DOHH2 (cell line): ENCODE measurements around the gene BTLA.

ENCODE experiments used
- H3F3A ChIP-seq: fragments of 200-600 bp; sonication (generic), shearing (Covaris generic); 2 replicates; pipeline ENCODE4 v1.6.0; 2016; ENCODE audit warnings: antibody characterized with exemption, mild to moderate bottlenecking; ENCODE audit not compliant: control insufficient read depth, insufficient read depth
- H3K27ac ChIP-seq: fragments of 200-600 bp; sonication (generic); 2 replicates; pipeline ENCODE4 v1.5.1; 2014; ENCODE audit warnings: low read depth, mild to moderate bottlenecking, low read length, moderate library complexity
- H3K27me3 ChIP-seq: fragments of 200-600 bp; sonication (generic); 2 replicates; pipeline ENCODE4 v1.6.1; 2014; ENCODE audit warnings: mild to moderate bottlenecking, low read length, mixed read lengths; ENCODE audit not compliant: control insufficient read depth
- H3K36me3 ChIP-seq: fragments of 200-600 bp; sonication (generic); 2 replicates; pipeline ENCODE4 v1.6.1; 2014; ENCODE audit warnings: mild to moderate bottlenecking, low read length, moderate library complexity, mixed read lengths; ENCODE audit not compliant: control insufficient read depth
- H3K4me1 ChIP-seq: fragments of 200-600 bp; sonication (generic); 2 replicates; pipeline ENCODE4 v1.6.1; 2014; ENCODE audit warnings: mild to moderate bottlenecking, low read length, mixed read lengths; ENCODE audit not compliant: control insufficient read depth
- H3K4me2 ChIP-seq: fragments of 200-600 bp; sonication (generic); 2 replicates; pipeline ENCODE4 v1.6.0; 2014; ENCODE audit warnings: mild to moderate bottlenecking, low read length, moderate library complexity
- H3K4me3 ChIP-seq: fragments of 200-600 bp; sonication (generic); 2 replicates; pipeline ENCODE4 v1.5.1; 2014; ENCODE audit warnings: mild to moderate bottlenecking, low read length, mixed read lengths
- H3K79me2 ChIP-seq: fragments of 200-600 bp; sonication (generic); 2 replicates; pipeline ENCODE4 v1.6.1; 2014; ENCODE audit warnings: mild to moderate bottlenecking, low read length, mixed read lengths; ENCODE audit not compliant: control insufficient read depth
- H3K9me2 ChIP-seq: fragments of 200-600 bp; sonication (generic); replicated peaks from 2 replicates; pipeline ENCODE4 v1.6.1; 2014; ENCODE audit warnings: mild to moderate bottlenecking, low read length, mixed read lengths; ENCODE audit not compliant: control insufficient read depth
- H3K9me3 ChIP-seq: fragments of 200-600 bp; sonication (generic); 2 replicates; pipeline ENCODE4 v1.6.1; 2014; ENCODE audit warnings: antibody characterized with exemption, low read length, mixed read lengths; ENCODE audit not compliant: control insufficient read depth, insufficient read depth
- H4K20me1 ChIP-seq: fragments of 200-600 bp; sonication (generic); 2 replicates; pipeline ENCODE4 v1.6.0; 2014; ENCODE audit warnings: low read depth, mild to moderate bottlenecking, antibody characterized with exemption, low read length, moderate library complexity; ENCODE audit not compliant: control insufficient read depth, insufficient read depth
- EZH2phosphoT487 ChIP-seq: fragments of 200-600 bp; sonication (generic); IDR thresholded peaks from 2 replicates; pipeline ENCODE4 v1.6.1; 2017; ENCODE audit warnings: borderline replicate concordance, mild to moderate bottlenecking, antibody characterized with exemption, low read length, moderate library complexity, mixed read lengths
- TF ChIP-seq, protein P1 (sequence below): fragments of 200-600 bp; sonication (generic); IDR thresholded peaks from one replicate; pipeline ENCODE4 v1.5.1; 2014; ENCODE audit warnings: antibody characterized with exemption, mild to moderate bottlenecking, low read depth, low read length; ENCODE audit not compliant: poor library complexity, severe bottlenecking

The BTLA gene

DNA sequence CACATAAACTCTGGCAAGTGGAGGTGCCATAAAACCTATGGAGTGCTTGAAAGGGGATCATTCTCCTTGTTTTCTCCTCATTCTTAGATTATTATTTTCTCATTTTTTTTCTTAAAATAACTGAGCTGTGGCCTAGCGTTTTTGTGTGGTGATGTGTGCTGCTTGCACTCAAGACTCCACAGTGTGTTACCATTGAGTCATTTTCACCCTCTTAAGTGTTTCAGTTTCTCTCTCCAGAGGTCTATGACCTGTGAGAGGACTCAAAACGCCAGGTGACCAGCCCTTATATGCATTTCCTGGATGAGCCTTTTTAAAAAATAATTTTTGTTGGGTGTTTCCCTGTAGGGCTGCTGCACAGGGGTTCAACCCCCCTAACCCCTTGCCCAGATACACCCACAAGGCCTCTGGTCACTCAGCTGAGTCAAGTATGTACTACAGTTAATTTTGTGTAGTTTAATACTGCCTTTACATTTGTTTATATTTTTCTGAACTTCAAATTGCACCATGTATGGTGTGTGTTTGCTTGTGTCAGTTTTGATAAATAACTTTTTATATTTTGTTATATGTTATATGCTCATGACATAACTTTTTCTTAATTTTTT, 15.4 kb upstream of the BTLA start:
- Histone ChIP-seq H3K27ac (no peak overlapping the region), H3K4me2 (no peak overlapping the region; the same call in 1 of the 2 replicates)

DNA sequence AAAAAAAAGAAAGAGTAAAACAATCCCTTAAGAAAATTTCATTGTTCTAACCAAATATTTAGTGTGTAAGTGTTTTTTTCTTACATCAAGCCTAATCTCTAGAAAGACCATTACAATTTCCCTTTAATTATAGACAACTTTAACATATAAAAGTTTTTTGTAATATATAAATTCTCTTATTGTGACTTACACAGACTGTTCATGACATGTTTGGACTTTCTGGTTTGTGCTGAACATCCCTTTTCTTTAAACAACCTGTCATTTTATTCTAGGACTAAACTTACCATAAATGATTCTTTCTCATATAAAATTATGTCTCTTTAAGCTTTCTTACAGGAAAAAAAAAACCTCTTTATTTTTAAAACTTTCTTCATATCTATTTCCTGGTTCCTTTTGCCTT, 13.0 kb upstream of the BTLA start:
- Histone ChIP-seq H3F3A (0 out of 2 replicates have a peak, but pooled peaks cover 3% of the 10 kb centered on the region), H3K27ac (no peak overlapping the region), H3K4me1 (peaks cover 29% of the 10 kb centered on the region), H3K79me2 (no peaks in the 10 kb centered on the region), H3K9me2 (no peaks in the 10 kb centered on the region), H3K9me3 (no peaks in the 10 kb centered on the region; the same call in 1 of the 2 replicates), H3K4me3 (no peak overlapping the region), H3K27me3 (no peaks in the 10 kb centered on the region), H3K4me2 (no peak overlapping the region), H4K20me1 (no peaks in the 10 kb centered on the region), H3K36me3 (no peaks in the 10 kb centered on the region; the same call in 1 of the 2 replicates)
- TF ChIP-seq EZH2phosphoT487, result no peak
- TF ChIP-seq, protein P1, sequence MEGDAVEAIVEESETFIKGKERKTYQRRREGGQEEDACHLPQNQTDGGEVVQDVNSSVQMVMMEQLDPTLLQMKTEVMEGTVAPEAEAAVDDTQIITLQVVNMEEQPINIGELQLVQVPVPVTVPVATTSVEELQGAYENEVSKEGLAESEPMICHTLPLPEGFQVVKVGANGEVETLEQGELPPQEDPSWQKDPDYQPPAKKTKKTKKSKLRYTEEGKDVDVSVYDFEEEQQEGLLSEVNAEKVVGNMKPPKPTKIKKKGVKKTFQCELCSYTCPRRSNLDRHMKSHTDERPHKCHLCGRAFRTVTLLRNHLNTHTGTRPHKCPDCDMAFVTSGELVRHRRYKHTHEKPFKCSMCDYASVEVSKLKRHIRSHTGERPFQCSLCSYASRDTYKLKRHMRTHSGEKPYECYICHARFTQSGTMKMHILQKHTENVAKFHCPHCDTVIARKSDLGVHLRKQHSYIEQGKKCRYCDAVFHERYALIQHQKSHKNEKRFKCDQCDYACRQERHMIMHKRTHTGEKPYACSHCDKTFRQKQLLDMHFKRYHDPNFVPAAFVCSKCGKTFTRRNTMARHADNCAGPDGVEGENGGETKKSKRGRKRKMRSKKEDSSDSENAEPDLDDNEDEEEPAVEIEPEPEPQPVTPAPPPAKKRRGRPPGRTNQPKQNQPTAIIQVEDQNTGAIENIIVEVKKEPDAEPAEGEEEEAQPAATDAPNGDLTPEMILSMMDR, result no peak

More for the DNA sequence above, 15.4 kb upstream of the BTLA start:
- 0 out of 2 replicates have a peak, but pooled peaks cover 3% of the 10 kb centered on the region for H3F3A ChIP-seq
- H3K36me3 ChIP-seq, result no peaks in the 10 kb centered on the region; the same call in 1 of the 2 replicates
- no peak for TF ChIP-seq EZH2phosphoT487
- TF ChIP-seq, protein P1, result no peak
- no peaks in the 10 kb centered on the region for H3K9me2 ChIP-seq
- H4K20me1 ChIP-seq, result no peaks in the 10 kb centered on the region
- H3K4me3 ChIP-seq, result no peak overlapping the region
- no peaks in the 10 kb centered on the region for H3K79me2 ChIP-seq
- H3K27me3 ChIP-seq, result no peaks in the 10 kb centered on the region
- no peaks in the 10 kb centered on the region; the same call in 1 of the 2 replicates for H3K9me3 ChIP-seq
- peaks cover 24% of the 10 kb centered on the region for H3K4me1 ChIP-seq

DNA sequence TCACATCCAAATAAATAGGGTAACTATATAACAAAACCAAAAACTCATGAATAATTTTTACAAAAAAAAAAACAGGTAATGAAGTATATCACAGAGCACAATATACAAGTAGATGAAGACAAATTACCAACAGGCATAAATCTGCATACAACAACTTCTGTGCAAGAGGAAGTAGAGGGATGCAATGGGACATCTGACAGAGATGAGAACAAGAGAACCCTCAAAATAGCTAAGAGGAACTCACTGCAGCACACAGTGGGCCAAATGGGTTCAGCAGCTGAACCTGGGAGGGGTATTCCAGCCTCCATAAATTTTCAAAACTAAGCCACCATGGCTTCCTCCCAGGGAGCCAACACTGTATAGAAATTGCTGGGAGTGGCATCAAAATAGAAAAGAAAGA, 9.6 kb upstream of the BTLA start:
- no peak for TF ChIP-seq EZH2phosphoT487
- TF ChIP-seq, protein P1, result no peak
- Histone ChIP-seq H3K27ac (no peak overlapping the region), H3K4me3 (no peak overlapping the region), H3K9me2 (no peaks in the 10 kb centered on the region), H3K4me1 (peaks cover 45% of the 10 kb centered on the region), H3K27me3 (no peaks in the 10 kb centered on the region), H3K79me2 (no peaks in the 10 kb centered on the region), H3K36me3 (no peaks in the 10 kb centered on the region; the same call in 1 of the 2 replicates), H3F3A (no peaks in the 10 kb centered on the region), H3K9me3 (no peaks in the 10 kb centered on the region; the same call in 1 of the 2 replicates), H4K20me1 (no peaks in the 10 kb centered on the region), H3K4me2 (peak overlapping the region; percentile 29; the same call in 1 of the 2 replicates)
